EL (cell line): ENCODE results near the gene ANXA2.
"Not testable (repeated sequence)": the region's sequence is repeated elsewhere in the genome, so short reads cannot be mapped to it uniquely, and the experiment has no call there.

ENCODE experiments used
- DNase-seq: peaks from one replicate; pipeline ENCODE4 v3.0.0-alpha.2; 2016

Gene ANXA2

GRCh38 chr15:60397772-60398445, at the start of gene ANXA2:
Gene ANXA2 (minus strand): TSS chr15:60397986. CDS start chr15:60386075, 11,911 bp downstream.
- DNase-seq, result peak; percentile 91

- peak; percentile 50 for DNase-seq
These were observed 46.6 kb upstream of the ANXA2 start for GRCh38 chr15:60444289-60444912.

GRCh38 chr15:60442763-60443162, 45.0 kb upstream of the ANXA2 start:
- DNase-seq, result peak; percentile 41

GRCh38 chr15:60442031-60442650, 44.4 kb upstream of the ANXA2 start:
- no peak for DNase-seq

GRCh38 chr15:60441331-60441730, 43.5 kb upstream of the ANXA2 start:
- no peak for DNase-seq

- no peak for DNase-seq
These were observed 40.9 kb upstream of the ANXA2 start for GRCh38 chr15:60438646-60439045.

GRCh38 chr15:60428935-60429334, 31.1 kb upstream of the ANXA2 start:
- DNase-seq, result no peak

GRCh38 chr15:60426870-60427508, 29.2 kb upstream of the ANXA2 start:
- DNase-seq, result peak; percentile 72

- DNase-seq, result no peak
These were observed 27.7 kb upstream of the ANXA2 start for GRCh38 chr15:60425461-60425860.

- no peak for DNase-seq
These were observed 26.2 kb upstream of the ANXA2 start for GRCh38 chr15:60424006-60424405.

- peak; percentile 87 for DNase-seq
These were observed 25.8 kb upstream of the ANXA2 start for GRCh38 chr15:60423537-60423936.

GRCh38 chr15:60421544-60421943, 23.8 kb upstream of the ANXA2 start:
- DNase-seq, result peak; percentile 90

GRCh38 chr15:60420203-60420716, 22.5 kb upstream of the ANXA2 start:
- no peak for DNase-seq

- peak; percentile 37 for DNase-seq
These were observed 22.0 kb upstream of the ANXA2 start for GRCh38 chr15:60419753-60420152.

- no peak for DNase-seq
These were observed 20.3 kb upstream of the ANXA2 start for GRCh38 chr15:60418096-60418495.

GRCh38 chr15:60417112-60417511, 19.3 kb upstream of the ANXA2 start:
- no peak for DNase-seq

GRCh38 chr15:60416484-60416883, 18.7 kb upstream of the ANXA2 start:
- no peak for DNase-seq

- peak; percentile 57 for DNase-seq
These were observed 16.4 kb upstream of the ANXA2 start for GRCh38 chr15:60414016-60414682.

GRCh38 chr15:60413231-60413824, 15.5 kb upstream of the ANXA2 start:
- DNase-seq, result peak; percentile 45

GRCh38 chr15:60412807-60413206, 15.0 kb upstream of the ANXA2 start:
- not testable (repeated sequence) for DNase-seq

GRCh38 chr15:60411774-60412425, 14.1 kb upstream of the ANXA2 start:
- DNase-seq, result no peak

- not testable (repeated sequence) for DNase-seq
These were observed 12.6 kb upstream of the ANXA2 start for GRCh38 chr15:60410350-60410749.
